Karpas-422 (cell line): ENCODE measurements around the gene SYNJ1. TPM values are rescaled to one million over a fixed set of nuclear protein-coding genes. Genes with fewer than 3 reads are reported as not detected.
"Not testable (repeated sequence)": the region's sequence is repeated elsewhere in the genome, so short reads cannot be mapped to it uniquely, and the experiment has no call there.

Experiments
- DNase-seq: peaks from one replicate; pipeline ENCODE4 v3.0.0-alpha.2; 2015
- H2AFZ ChIP-seq: fragments of 200-600 bp; sonication (generic); 2 replicates; pipeline ENCODE4 v1.6.1; 2014; ENCODE audit warnings: antibody characterized with exemption, low read length, mixed read lengths
- H3K27ac ChIP-seq: fragments of 200-600 bp; sonication (generic); 2 replicates; pipeline ENCODE4 v1.5.1; 2014; ENCODE audit warnings: mild to moderate bottlenecking, low read length, moderate library complexity
- H3K27me3 ChIP-seq: fragments of 200-600 bp; sonication (generic); 2 replicates; pipeline ENCODE4 v1.6.1; 2014; ENCODE audit warnings: low read length, mixed read lengths
- H3K36me3 ChIP-seq: fragments of 200-600 bp; sonication (generic); 2 replicates; pipeline ENCODE4 v1.6.1; 2014; ENCODE audit warnings: low read length, mixed read lengths; ENCODE audit not compliant: insufficient read depth
- H3K4me1 ChIP-seq: fragments of 200-600 bp; sonication (generic); 2 replicates; pipeline ENCODE4 v1.6.1; 2014; ENCODE audit warnings: mild to moderate bottlenecking, low read length, mixed read lengths
- H3K4me2 ChIP-seq: fragments of 200-600 bp; sonication (generic); 2 replicates; pipeline ENCODE4 v1.6.1; 2014; ENCODE audit warnings: low read length, low read depth, mild to moderate bottlenecking; ENCODE audit not compliant: poor library complexity, severe bottlenecking
- H3K4me3 ChIP-seq: fragments of 200-600 bp; sonication (generic); 2 replicates; pipeline ENCODE4 v1.5.1; 2014; ENCODE audit warnings: mild to moderate bottlenecking, antibody characterized with exemption, low read length, mixed read lengths
- H3K79me2 ChIP-seq: fragments of 200-600 bp; sonication (generic); 2 replicates; pipeline ENCODE4 v1.6.1; 2014; ENCODE audit warnings: mild to moderate bottlenecking, low read length, mixed read lengths
- H3K9ac ChIP-seq: fragments of 200-600 bp; sonication (generic); 2 replicates; pipeline ENCODE4 v1.6.0; 2014; ENCODE audit warnings: low read length
- H3K9me2 ChIP-seq: fragments of 200-600 bp; sonication (generic), shearing (Covaris generic); replicated peaks from 2 replicates; pipeline ENCODE4 v1.6.0; 2014; ENCODE audit warnings: mild to moderate bottlenecking, low read length, moderate library complexity; ENCODE audit not compliant: insufficient read depth
- H3K9me3 ChIP-seq: fragments of 300-700, 200-600 bp; sonication (generic); 2 replicates; pipeline ENCODE4 v1.6.1; 2014; ENCODE audit warnings: low read length, mixed read lengths
- H4K20me1 ChIP-seq: fragments of 200-600 bp; sonication (generic); 2 replicates; pipeline ENCODE4 v1.6.1; 2014; ENCODE audit warnings: mild to moderate bottlenecking, antibody characterized with exemption, low read length, low read depth; ENCODE audit not compliant: insufficient read depth
- total RNA-seq: library from RNA; depleted of rRNA; stranded (reverse); fragments of >200 nt; shearing (Covaris generic); gene quantifications from 2 replicates; pipeline ENCODE4 v1.2.3, GENCODE V29; 2014; ENCODE audit warnings: low replicate concordance

SYNJ1 gene
- total RNA-seq, 1 experiment from 2014 or later, result 6.0 TPM

DNA sequence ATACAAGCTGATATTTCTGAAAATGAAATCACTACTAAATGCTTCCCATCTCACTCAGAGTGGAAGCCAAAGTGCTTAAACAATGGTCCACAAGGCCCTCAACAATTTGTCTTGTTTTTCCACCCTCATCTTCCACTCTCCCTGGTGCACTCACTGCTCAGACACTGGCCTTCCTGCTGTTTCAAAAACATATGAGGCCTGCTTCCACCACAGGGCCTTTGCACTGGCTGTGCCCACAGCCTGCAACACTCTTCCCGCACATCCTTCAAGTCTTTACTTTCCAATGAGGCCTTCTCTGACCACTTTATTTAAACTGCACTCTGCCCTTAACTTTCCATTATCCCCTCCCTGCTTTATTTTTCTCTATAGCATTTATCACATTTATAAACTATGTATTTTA is 53.8 kb downstream of the SYNJ1 start:
- Histone ChIP-seq H3K27me3 (no peaks in the 10 kb centered on the region), H3K79me2 (no peaks in the 10 kb centered on the region), H3K4me3 (no peak overlapping the region), H3K9ac (no peak overlapping the region), H3K27ac (no peak overlapping the region), H3K36me3 (no peaks in the 10 kb centered on the region), H3K9me2 (no peaks in the 10 kb centered on the region), H3K4me2 (no peak overlapping the region), H3K4me1 (no peaks in the 10 kb centered on the region), H4K20me1 (no peaks in the 10 kb centered on the region), H2AFZ (no peak overlapping the region), H3K9me3 (no peaks in the 10 kb centered on the region)
- no peak for DNase-seq

- peaks cover 17% of the 10 kb centered on the region for H3K36me3 ChIP-seq
Measured at GRCh38 chr21:32666258-32666657, 61.6 kb downstream of the SYNJ1 start.

GRCh38 chr21:32664095-32664494 is 63.7 kb downstream of the SYNJ1 start:
- H3K79me2 ChIP-seq, H4K20me1 ChIP-seq, H3K27me3 ChIP-seq, H3K9me3 ChIP-seq, DNase-seq, H3K9ac ChIP-seq, H3K4me1 ChIP-seq, H3K27ac ChIP-seq, H2AFZ ChIP-seq, H3K4me3 ChIP-seq, H3K4me2 ChIP-seq, H3K9me2 ChIP-seq: not testable (repeated sequence)
- H3K36me3 ChIP-seq, result peaks cover 17% of the 10 kb centered on the region

More at GRCh38 chr21:32666258-32666657, 61.6 kb downstream of the SYNJ1 start:
- Histone ChIP-seq H2AFZ (no peak overlapping the region), H3K4me2 (no peak overlapping the region), H3K9me2 (no peaks in the 10 kb centered on the region), H4K20me1 (no peaks in the 10 kb centered on the region), H3K4me1 (no peaks in the 10 kb centered on the region), H3K79me2 (no peaks in the 10 kb centered on the region), H3K27ac (no peak overlapping the region), H3K27me3 (no peaks in the 10 kb centered on the region), H3K9ac (no peak overlapping the region), H3K9me3 (0 out of 2 replicates have a peak, but pooled peaks cover 2% of the 10 kb centered on the region), H3K4me3 (no peak overlapping the region)
- no peak for DNase-seq

- H3K27ac ChIP-seq, H3K4me1 ChIP-seq, H3K9ac ChIP-seq, DNase-seq, H3K79me2 ChIP-seq, H3K9me2 ChIP-seq, H2AFZ ChIP-seq, H4K20me1 ChIP-seq, H3K4me2 ChIP-seq, H3K27me3 ChIP-seq, H3K9me3 ChIP-seq, H3K4me3 ChIP-seq: not testable (repeated sequence)
- H3K36me3 ChIP-seq, result peaks cover 17% of the 10 kb centered on the region
Measured at GRCh38 chr21:32661981-32662380, 65.8 kb downstream of the SYNJ1 start.

DNA sequence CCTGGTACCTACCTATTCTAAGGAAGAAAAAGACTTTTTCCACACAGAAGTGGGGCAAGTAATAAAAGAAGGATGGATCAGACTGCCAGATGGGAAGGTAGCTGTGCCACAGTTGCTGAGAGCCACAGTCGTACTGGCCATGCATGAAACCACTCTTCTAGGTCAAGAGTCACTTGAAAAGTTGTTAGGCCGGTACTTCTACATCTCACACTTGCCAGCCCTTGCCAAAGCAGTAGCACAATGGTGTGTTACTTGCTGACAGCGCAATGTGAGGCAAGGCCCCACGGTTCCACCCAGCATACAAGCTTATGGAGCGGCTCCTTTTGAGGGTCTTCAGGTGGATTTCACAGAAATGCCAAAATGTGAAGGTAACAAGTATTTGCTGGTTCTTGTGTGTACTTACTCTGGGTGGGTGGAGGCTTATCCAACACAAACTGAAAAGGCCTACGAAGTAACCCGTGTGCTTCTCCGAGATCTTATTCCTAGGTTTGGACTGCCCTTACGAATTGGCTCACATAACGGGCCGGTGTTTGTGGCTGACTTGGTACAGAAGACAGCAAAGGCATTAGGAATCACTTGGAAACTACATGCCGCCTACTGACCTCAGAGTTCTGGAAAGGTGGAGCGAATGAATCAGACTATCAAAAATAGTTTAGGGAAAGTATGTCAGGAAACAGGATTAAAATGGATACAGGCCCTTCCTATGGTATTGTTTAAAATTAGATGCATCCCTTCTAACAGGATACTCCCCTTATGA is 66.6 kb downstream of the SYNJ1 start:
- not testable (repeated sequence) for H3K9me3 ChIP-seq, H3K9ac ChIP-seq, H3K79me2 ChIP-seq, H3K27ac ChIP-seq, H3K4me1 ChIP-seq, H3K4me2 ChIP-seq, H3K4me3 ChIP-seq, H3K27me3 ChIP-seq, H4K20me1 ChIP-seq, H2AFZ ChIP-seq, DNase-seq, H3K9me2 ChIP-seq
- H3K36me3 ChIP-seq, result peaks cover 16% of the 10 kb centered on the region

DNA sequence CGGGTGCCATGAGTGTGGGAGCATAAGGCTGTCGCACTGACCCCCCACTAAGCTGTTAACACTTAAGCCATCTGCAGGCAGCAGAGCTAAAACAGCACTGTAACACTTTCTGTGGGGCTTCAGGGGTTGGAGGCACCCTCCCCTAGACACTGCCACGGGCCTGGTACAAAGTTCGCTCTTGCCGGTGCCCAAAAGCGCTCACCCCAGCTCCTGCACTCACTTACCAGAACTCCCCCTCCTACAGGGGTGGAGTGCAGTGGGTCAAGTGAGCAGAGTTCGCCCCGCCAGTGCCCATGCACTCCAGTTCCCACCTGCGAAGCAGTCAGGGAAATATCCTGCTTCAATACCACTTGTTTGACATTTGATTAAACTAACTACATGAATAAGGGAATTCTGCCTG is 69.3 kb downstream of the SYNJ1 start:
- H3K9me2 ChIP-seq, result no peaks in the 10 kb centered on the region
- no peak overlapping the region for H3K4me3 ChIP-seq
- no peak overlapping the region for H3K4me2 ChIP-seq
- DNase-seq, result no peak
- H3K9me3 ChIP-seq, result no peaks in the 10 kb centered on the region
- H2AFZ ChIP-seq, result no peak overlapping the region
- H3K79me2 ChIP-seq, result no peaks in the 10 kb centered on the region
- no peaks in the 10 kb centered on the region for H3K4me1 ChIP-seq
- H4K20me1 ChIP-seq, result no peaks in the 10 kb centered on the region
- H3K9ac ChIP-seq, result no peak overlapping the region
- no peak overlapping the region for H3K27ac ChIP-seq
- H3K36me3 ChIP-seq, result no peaks in the 10 kb centered on the region
- no peaks in the 10 kb centered on the region for H3K27me3 ChIP-seq

DNA sequence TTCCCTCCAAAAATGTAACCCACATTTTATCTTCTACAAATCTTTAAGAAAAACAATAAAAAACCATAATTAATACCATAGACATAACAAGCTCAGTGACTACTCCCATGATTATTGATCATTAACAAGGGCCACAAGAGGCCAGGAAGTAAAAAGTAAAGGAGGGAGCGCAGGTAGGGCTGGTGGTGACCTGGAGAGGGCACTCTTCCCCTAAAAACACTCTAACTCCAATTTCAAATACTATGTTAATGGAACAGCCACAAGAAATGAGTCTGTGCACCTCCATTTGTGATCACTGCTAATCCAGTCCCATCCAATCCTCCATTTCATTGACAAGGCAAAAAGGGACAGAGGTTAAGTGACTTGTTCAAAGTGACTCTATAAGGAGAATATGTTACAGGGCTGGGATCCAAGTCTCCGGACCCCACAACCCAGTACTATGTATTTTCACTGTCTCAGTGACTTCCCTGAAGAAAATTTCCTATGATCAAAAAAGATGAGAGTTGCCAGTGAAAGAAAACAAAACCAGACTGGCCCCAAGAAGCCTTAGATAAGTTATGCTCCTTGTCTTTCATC is 74.4 kb downstream of the SYNJ1 start:
- DNase-seq, result peak; percentile 74
- Histone ChIP-seq H3K79me2 (no peaks in the 10 kb centered on the region), H3K27ac (no peak overlapping the region)

GRCh38 chr21:32648165-32648564 is 79.6 kb downstream of the SYNJ1 start:
- Histone ChIP-seq H3K79me2 (no peaks in the 10 kb centered on the region), H3K4me3 (no peak overlapping the region), H3K9me2 (no peaks in the 10 kb centered on the region), H3K9me3 (no peaks in the 10 kb centered on the region), H4K20me1 (no peaks in the 10 kb centered on the region), H3K9ac (no peak overlapping the region), H3K4me2 (no peak overlapping the region), H3K27ac (no peak overlapping the region), H3K36me3 (no peaks in the 10 kb centered on the region), H2AFZ (no peak overlapping the region), H3K4me1 (no peaks in the 10 kb centered on the region), H3K27me3 (no peaks in the 10 kb centered on the region)
- no peak for DNase-seq

More for the DNA sequence above, 74.4 kb downstream of the SYNJ1 start:
- Histone ChIP-seq H3K9me2 (no peaks in the 10 kb centered on the region), H3K9ac (no peak overlapping the region), H3K4me1 (no peaks in the 10 kb centered on the region), H3K4me3 (no peak overlapping the region), H3K9me3 (no peaks in the 10 kb centered on the region), H3K4me2 (no peak overlapping the region), H3K27me3 (no peaks in the 10 kb centered on the region), H2AFZ (no peak overlapping the region), H4K20me1 (no peaks in the 10 kb centered on the region), H3K36me3 (no peaks in the 10 kb centered on the region)
